ENCODE data around the gene CASZ1.
A peak's percentile ranks its signal among the peaks of the same experiment; 100 is the strongest.

CASZ1 gene

DNA sequence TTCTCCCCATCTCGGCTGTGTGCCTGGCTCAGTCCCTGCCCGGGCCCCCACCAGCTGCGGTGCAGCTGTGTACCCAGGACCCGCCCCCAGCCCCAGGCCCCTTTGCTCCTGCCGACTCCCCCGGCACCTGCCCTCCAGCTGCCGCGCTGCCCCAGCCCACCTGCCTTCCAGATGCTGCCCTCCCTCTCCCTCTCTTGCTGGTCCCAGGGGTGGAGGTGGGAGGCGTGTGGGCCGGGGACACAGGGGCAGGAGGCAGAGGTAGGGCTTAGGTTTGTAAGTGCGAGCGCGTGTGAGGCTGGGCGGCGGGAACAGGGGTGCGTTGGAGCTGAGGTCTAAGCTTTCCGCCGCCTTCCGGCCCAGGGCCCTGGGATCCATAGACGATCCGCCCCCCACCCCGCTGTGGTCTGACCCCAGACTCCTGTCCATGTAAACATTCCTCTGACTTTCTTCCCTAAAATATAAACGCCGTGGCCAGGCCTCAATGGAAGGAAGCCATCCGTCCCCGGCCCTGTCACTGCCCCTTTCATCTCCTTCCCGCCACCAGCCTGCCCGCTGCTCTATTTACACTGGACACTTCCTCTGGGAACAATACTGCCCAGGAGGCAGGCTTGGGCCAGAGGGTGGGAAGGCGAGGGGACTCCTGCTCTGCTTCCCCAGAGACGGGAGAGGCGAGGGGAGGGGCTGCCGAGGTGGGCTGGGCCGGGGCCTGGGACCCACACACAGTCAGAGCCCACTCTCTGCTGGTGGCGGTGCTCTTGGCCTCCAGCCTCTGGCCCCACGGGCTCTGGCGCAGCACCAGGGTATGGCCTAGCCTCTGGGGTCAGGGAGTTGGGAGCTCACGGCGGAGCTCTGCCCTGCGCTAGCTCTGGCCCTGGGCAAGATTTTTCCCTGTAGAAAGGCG lies 128.3 kb downstream of the CASZ1 start:
- no peak overlapping the region for H3K4me3 ChIP-seq (ENCODE audit: low read length)

DNA sequence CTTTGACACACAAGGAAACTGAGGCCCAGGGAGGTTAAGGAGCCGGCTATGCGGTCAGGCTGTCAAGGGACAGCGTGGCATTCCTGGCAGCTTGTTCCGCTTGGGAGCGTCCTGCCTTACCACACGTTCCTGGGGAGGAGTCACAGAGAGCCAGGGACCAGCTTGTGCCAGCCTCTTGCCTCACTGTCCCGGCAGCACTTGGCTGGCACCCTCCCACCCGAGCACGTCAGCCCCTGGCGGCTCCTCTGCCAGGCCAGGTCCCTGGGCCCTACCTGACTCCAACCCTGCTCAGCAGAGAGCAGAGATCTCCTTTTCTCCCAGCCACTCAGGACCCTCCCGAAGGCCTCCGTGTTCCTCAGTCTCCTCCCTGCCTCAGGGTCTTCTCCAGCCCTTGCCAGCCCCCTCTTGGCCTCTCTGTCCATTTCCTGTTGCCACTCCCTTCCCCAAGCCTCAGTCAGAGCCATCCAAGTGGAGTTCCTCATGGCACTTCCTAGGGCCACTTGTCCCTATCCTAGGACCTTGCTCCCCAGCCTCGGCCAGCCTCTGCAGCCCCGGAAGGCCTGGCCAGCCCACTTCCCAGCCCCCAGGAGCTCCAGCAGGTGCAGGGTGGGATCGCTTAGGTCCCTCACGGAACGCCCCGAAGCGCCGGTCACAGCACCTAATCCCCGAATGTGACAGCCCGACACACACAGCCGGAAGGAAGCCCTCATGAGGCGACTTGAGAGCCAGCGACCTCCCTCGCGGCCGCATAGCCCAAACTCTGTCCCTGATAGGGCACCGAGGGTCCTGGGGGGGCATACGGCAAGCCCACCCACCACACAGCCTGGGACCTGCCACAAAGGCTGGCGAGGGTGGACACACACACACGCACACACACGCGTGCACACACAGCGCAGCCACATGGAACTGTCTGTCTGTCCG lies 130.3 kb downstream of the CASZ1 start:
- no peak overlapping the region for H2AFZ ChIP-seq (ENCODE audit: low read depth, low read length)
- H3K36me3 ChIP-seq (ENCODE audit: insufficient read depth, low read length), result no peaks in the 10 kb centered on the region
- H3K4me1 ChIP-seq (ENCODE audit: insufficient read depth, low read length), result peaks cover 47% of the 10 kb centered on the region
- no peaks in the 10 kb centered on the region for H3K27me3 ChIP-seq (ENCODE audit: insufficient read depth, low read length)
- H3K4me3 ChIP-seq (ENCODE audit: low read length), result no peak overlapping the region
- no peaks in the 10 kb centered on the region for H3K9me3 ChIP-seq (ENCODE audit: low read length)

More for the DNA sequence above, 128.3 kb downstream of the CASZ1 start:
- Histone ChIP-seq H3K27me3 (ENCODE audit: insufficient read depth, low read length) (no peaks in the 10 kb centered on the region), H3K4me1 (ENCODE audit: insufficient read depth, low read length) (peaks cover 58% of the 10 kb centered on the region), H2AFZ (ENCODE audit: low read depth, low read length) (no peak overlapping the region), H3K9me3 (ENCODE audit: low read length) (no peaks in the 10 kb centered on the region), H3K36me3 (ENCODE audit: insufficient read depth, low read length) (no peaks in the 10 kb centered on the region)

DNA sequence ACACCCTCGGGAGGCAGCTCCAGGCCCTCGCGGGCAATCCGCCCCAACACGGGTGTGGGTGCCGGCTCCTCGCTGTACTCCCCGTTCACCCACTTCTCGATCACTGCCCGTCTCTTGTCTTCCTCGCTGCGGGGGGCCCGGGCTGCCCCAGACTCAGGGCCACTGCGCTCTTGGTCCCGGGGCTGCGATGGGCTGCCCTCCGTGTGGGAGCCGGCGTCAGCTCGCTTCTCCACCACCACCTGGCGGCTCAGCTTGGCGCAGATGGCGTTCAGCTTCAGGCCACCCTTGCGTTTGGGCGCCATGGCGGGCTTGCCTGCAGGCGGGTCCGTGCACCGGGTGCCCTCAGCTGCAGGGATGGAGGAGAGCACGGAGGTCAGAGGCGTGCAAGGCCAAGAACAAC lies 131.2 kb downstream of the CASZ1 start:
- Histone ChIP-seq H3K9me3 (ENCODE audit: low read length) (no peaks in the 10 kb centered on the region), H3K4me1 (ENCODE audit: insufficient read depth, low read length) (peaks cover 38% of the 10 kb centered on the region), H3K4me3 (ENCODE audit: low read length) (no peak overlapping the region), H2AFZ (ENCODE audit: low read depth, low read length) (no peak overlapping the region), H3K27me3 (ENCODE audit: insufficient read depth, low read length) (no peaks in the 10 kb centered on the region), H3K36me3 (ENCODE audit: insufficient read depth, low read length) (no peaks in the 10 kb centered on the region)

DNA sequence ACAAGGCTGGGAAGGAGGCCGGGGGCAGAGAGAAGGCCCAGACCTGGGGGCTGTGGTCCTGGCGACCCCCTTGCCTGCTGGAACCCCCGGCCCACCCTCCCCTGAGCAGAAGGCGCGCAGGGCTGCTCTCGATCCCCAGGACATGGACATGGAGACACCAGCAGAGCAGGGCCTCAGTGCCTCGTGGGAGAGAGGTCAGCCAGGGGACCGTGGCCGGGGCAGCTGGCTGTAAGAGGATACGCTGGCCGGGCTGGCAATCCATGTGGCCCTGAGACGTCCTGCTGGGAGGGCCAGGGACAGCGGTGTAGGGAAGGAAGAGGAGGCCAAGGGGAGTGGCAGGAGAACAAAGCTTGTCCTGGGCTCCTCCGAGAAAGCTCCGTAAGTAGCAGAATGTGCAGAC lies 132.2 kb downstream of the CASZ1 start:
- H2AFZ ChIP-seq (ENCODE audit: low read depth, low read length), result no peak overlapping the region
- no peaks in the 10 kb centered on the region for H3K27me3 ChIP-seq (ENCODE audit: insufficient read depth, low read length)
- H3K4me3 ChIP-seq (ENCODE audit: low read length), result no peak overlapping the region
- H3K36me3 ChIP-seq (ENCODE audit: insufficient read depth, low read length), result no peaks in the 10 kb centered on the region
- H3K4me1 ChIP-seq (ENCODE audit: insufficient read depth, low read length), result peaks cover 36% of the 10 kb centered on the region
- H3K9me3 ChIP-seq (ENCODE audit: low read length), result no peaks in the 10 kb centered on the region

DNA sequence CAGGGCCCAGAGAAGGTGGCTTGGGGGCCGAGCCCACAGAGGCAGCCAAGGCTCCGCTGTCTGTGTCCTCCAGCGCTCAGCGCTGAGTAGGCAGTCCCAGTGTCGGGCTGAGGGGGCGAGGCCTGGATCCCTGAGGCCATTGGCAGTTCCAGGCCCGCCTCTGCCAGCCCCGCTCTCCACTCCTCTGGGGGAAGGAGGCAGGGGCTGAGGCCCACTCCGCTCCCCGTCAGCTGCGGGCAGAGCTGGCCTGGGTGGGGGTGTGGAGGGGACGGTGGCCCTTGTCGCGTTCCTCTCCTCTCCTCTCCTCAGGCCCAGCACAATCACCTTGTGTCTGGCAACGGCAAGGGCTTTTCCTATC lies 132.8 kb downstream of the CASZ1 start:
- no peak overlapping the region for H3K4me3 ChIP-seq (ENCODE audit: low read length)
- no peaks in the 10 kb centered on the region for H3K9me3 ChIP-seq (ENCODE audit: low read length)
- peak overlapping the region; percentile 28 for H2AFZ ChIP-seq (ENCODE audit: low read depth, low read length)
- H3K27me3 ChIP-seq (ENCODE audit: insufficient read depth, low read length), result no peaks in the 10 kb centered on the region
- no peaks in the 10 kb centered on the region for H3K36me3 ChIP-seq (ENCODE audit: insufficient read depth, low read length)
- H3K4me1 ChIP-seq (ENCODE audit: insufficient read depth, low read length), result peaks cover 35% of the 10 kb centered on the region

DNA sequence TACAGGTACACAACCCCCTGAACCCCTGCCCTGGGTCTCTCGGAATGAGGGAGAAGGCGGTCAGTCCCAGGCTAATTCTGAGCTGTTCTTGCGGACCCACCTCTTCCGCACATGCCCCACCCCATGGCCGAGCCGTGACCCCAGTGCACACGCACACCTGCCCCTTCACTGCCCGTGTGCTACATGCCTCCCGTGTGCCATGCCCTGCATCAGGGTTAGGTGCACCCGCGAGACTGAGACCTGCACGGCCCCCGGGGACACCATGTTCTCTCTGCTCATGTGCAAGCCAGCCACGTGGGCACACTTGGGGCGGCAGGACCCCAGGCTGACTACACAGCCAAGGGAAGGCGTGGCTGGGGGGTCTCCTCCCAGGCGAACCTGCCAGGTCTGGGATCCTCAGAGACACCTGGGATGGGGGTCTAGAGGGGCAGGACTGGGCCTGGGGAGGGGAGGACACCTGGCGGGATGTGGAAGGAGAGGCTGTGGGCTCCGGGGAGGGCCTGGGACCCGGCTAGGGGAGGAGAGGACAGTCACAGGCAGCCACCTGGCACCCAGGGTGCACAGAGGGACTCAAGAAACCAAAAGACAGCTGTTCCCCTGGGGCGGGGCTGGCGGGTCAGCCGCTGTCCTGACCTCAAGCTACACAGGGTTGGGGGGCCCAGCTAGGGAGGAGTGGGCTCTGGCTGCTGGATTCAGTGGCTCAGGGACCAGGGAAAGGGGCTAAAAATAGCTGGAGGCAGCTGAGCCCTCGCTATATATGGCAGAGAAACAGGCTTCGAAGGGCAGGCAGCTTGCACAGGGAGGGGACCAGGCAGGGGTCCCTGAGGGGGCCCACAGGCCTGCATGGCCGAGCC lies 133.4 kb downstream of the CASZ1 start:
- Histone ChIP-seq H3K27me3 (ENCODE audit: insufficient read depth, low read length) (no peaks in the 10 kb centered on the region), H3K4me3 (ENCODE audit: low read length) (no peak overlapping the region), H2AFZ (ENCODE audit: low read depth, low read length) (peak overlapping the region; percentile 28), H3K36me3 (ENCODE audit: insufficient read depth, low read length) (no peaks in the 10 kb centered on the region), H3K4me1 (ENCODE audit: insufficient read depth, low read length) (peaks cover 29% of the 10 kb centered on the region), H3K9me3 (ENCODE audit: low read length) (no peaks in the 10 kb centered on the region)

DNA sequence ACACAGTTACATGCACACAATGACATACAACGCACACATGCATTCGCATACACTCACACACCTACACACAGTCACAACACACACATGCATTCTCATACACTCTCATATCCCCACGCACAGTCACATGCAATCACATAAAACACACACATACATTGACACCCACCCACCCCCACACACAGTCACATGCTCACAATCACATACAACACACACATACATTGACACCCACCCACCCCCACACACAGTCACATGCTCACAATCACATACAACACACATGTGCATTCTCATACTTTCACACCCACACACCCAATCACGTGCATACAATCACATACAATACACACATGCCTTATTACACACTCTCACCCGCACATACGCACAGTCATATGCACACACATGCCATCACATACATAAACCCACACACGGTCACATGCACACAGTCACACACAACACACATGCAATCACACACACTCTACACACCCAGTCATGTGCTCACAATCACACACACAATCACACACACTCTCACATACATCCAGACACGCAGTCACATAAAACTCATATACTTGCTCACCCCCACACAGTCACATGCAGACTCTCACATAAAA lies 134.3 kb downstream of the CASZ1 start:
- H2AFZ ChIP-seq (ENCODE audit: low read depth, low read length), result no peak overlapping the region
- H3K4me1 ChIP-seq (ENCODE audit: insufficient read depth, low read length), result peaks cover 22% of the 10 kb centered on the region
- no peaks in the 10 kb centered on the region for H3K36me3 ChIP-seq (ENCODE audit: insufficient read depth, low read length)
- no peaks in the 10 kb centered on the region for H3K27me3 ChIP-seq (ENCODE audit: insufficient read depth, low read length)
- no peak overlapping the region for H3K4me3 ChIP-seq (ENCODE audit: low read length)
- H3K9me3 ChIP-seq (ENCODE audit: low read length), result no peaks in the 10 kb centered on the region

DNA sequence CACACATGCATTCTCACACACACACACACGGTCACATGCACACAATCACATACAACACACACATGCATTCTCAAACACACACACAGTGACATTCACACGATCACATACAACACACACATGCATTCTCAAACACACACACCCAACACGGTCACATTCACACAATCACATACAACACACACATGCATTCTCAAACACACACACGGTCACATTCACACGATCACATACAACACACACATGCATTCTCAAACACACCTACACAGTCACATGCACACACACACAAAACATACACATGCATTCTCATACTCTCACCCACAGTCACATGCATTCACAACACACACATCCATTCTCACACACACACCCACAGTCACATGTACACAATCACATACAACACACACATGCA lies 135.0 kb downstream of the CASZ1 start:
- Histone ChIP-seq H3K27me3 (ENCODE audit: insufficient read depth, low read length) (no peaks in the 10 kb centered on the region), H3K36me3 (ENCODE audit: insufficient read depth, low read length) (no peaks in the 10 kb centered on the region), H3K4me1 (ENCODE audit: insufficient read depth, low read length) (peaks cover 22% of the 10 kb centered on the region), H2AFZ (ENCODE audit: low read depth, low read length) (no peak overlapping the region), H3K9me3 (ENCODE audit: low read length) (no peaks in the 10 kb centered on the region), H3K4me3 (ENCODE audit: low read length) (no peak overlapping the region)

DNA sequence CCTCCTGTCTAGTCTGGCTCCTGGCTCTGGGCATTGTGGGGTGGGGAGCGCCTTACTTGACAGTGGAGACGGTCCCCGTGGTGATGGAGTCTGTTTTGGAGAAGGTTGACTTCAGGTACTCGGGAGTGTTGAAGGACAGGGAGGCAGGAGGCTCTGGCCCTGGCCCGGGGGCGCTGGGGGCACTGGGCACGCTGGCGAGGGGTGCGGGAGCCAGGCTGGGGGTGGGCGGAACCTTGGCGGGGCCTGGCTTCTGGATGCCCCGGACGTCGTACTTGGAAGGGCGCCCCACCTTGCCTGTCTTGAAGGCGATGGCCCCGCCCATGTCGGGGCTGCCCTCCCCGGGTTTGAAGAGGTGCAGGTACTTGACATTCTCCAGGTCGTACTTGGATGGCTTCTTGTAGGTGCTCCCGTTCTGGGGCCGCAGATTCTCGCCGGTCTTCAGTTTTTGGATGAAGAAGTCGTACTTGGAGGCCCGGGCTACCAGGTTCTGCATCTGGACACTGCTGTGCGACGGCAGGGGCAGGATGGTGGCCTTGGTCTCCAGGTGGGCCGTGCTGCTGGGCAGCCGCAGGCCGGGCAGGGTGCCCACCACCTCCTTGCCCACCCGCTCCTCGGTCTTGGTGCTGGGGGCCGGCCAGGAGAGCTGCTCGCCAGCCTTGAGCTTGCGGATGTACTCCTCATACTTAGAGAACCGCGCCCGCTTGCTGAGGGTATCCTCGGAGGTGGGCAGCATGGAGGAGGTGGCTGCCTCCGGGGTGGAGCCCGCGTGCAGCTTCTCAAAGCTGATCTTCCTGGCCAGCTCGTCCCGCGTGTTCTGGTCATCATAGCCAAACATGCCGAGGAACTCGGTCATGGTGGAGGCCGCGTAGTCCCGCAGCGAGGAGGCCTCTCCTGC lies 136.6 kb downstream of the CASZ1 start:
- no peaks in the 10 kb centered on the region for H3K9me3 ChIP-seq (ENCODE audit: low read length)
- H3K4me1 ChIP-seq (ENCODE audit: insufficient read depth, low read length), result peaks cover 22% of the 10 kb centered on the region
- H3K27me3 ChIP-seq (ENCODE audit: insufficient read depth, low read length), result no peaks in the 10 kb centered on the region
- no peak overlapping the region for H2AFZ ChIP-seq (ENCODE audit: low read depth, low read length)
- H3K4me3 ChIP-seq (ENCODE audit: low read length), result no peak overlapping the region
- H3K36me3 ChIP-seq (ENCODE audit: insufficient read depth, low read length), result no peaks in the 10 kb centered on the region

DNA sequence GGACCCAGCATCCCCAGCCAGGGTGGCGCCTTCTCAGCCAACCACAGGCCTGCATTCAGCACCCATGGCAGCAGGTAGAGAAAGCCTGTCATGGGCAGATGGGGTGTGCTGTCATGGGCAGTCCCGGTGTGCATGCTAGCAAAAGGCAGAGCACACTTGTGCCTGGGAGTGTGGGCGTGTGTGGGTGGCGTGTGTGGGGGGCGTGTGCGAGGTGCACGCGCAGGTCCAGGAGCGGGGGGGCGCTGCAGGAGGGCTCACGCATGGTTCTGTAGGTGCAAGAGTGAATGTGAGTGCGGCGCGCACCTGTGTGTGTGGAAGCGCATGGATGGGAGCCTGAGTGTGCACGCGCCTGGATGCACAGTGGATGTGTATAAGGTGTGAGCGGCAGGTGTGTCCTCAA lies 137.2 kb downstream of the CASZ1 start:
- peaks cover 17% of the 10 kb centered on the region for H3K4me1 ChIP-seq (ENCODE audit: insufficient read depth, low read length)
- no peak overlapping the region for H3K4me3 ChIP-seq (ENCODE audit: low read length)
- H3K9me3 ChIP-seq (ENCODE audit: low read length), result no peaks in the 10 kb centered on the region
- H3K36me3 ChIP-seq (ENCODE audit: insufficient read depth, low read length), result no peaks in the 10 kb centered on the region
- H3K27me3 ChIP-seq (ENCODE audit: insufficient read depth, low read length), result no peaks in the 10 kb centered on the region
- H2AFZ ChIP-seq (ENCODE audit: low read depth, low read length), result no peak overlapping the region

DNA sequence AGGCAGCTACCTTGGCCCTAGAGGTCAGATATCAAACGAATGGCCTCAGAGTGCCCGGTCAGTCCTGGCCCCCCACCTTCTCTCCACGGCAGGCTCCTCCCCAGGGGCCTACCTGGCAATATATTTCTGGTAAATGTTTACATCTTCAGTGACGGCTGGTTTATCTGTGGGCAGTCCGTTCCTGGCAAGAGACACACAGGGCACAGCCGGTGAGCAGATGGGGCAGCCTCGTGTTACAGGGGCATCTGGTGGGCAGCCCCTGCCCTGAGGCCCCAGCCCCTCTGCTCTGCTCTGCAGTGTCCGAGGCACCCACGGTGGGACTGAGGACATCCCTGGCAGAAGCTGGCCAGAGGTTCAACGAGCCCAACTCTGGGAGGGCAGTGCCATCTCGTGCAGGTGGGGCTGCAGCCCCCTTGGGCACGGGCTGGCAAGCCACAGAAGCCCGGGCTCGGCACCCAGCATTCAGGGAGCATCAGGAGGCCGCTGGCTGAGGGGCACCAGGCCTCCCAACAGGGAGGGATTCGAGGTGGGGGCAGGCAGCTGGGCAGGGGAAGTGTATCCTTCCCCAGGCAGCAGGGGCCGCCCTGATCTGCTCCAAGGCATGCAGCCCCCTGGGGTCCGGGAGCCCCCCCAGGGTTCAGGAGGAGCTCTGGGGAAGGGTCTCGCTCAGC lies 137.9 kb downstream of the CASZ1 start:
- Histone ChIP-seq H2AFZ (ENCODE audit: low read depth, low read length) (no peak overlapping the region), H3K4me3 (ENCODE audit: low read length) (no peak overlapping the region), H3K36me3 (ENCODE audit: insufficient read depth, low read length) (no peaks in the 10 kb centered on the region), H3K4me1 (ENCODE audit: insufficient read depth, low read length) (peaks cover 10% of the 10 kb centered on the region), H3K27me3 (ENCODE audit: insufficient read depth, low read length) (no peaks in the 10 kb centered on the region), H3K9me3 (ENCODE audit: low read length) (no peaks in the 10 kb centered on the region)
